GM19351 (cell line): Measurements from ENCODE around the gene DNHD1.

ENCODE experiments used
- ATAC-seq: cut with Tn5 transposase; IDR thresholded peaks from one replicate; pipeline ENCODE4 v1.9.1; 2021; ENCODE audit warnings: mild to moderate bottlenecking, moderate library complexity; ENCODE audit not compliant: unreplicated experiment

DNHD1 gene

GRCh38 chr11:6608726-6609501, 111.8 kb downstream of the DNHD1 start:
- no peak for ATAC-seq

GRCh38 chr11:6609502-6610015, 112.5 kb downstream of the DNHD1 start:
- ATAC-seq: no peak

GRCh38 chr11:6610591-6610990, 113.5 kb downstream of the DNHD1 start:
- no peak for ATAC-seq

GRCh38 chr11:6611092-6611962, 114.2 kb downstream of the DNHD1 start:
- peak; percentile 10 for ATAC-seq

GRCh38 chr11:6611963-6612212, 114.8 kb downstream of the DNHD1 start:
- ATAC-seq: no peak

GRCh38 chr11:6612213-6613041, 115.3 kb downstream of the DNHD1 start, which contains the start of gene TAF10:
TAF10 (minus strand) TSS chr11:6612216; CDS start chr11:6612189, 27 bp downstream.
- ATAC-seq: peak; percentile 86

DNA sequence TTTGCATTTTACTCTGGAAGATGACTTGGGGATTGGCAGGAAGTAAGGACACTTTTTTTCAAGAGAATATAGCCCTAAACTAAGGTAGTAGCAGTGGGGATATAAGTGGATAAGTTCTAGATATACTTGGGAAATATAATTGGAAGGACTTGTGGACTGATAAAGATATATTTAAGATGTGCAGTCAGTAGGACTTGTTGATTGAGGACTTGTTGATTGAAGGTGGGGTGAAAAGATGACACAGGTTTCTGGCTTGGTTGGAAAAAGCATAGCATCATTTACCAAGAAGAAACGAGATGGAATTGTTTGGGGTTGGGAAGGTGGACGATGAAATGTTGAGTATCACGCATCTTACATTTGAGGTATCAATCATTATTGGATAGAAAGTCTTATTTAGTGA, 116.4 kb downstream of the DNHD1 start:
- ATAC-seq: no peak

DNA sequence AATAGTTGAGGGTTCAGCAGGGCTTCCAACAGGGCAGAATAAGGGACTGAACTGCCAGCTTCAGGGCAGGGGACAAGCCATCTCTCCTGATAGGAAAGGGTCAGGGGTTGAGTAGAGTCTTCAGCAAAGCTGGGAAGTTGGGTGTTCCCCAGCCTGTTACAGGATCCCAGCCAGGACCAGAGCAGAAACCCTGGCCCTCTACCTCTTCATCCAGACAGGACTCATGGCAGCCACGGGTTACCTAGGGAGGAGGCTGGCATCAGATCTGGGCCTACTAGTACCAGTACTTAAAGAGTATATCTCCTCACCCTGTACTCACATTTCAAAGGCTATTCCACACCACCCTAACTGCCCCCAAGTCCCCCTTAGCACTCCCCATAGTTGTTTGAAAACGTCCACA, 117.4 kb downstream of the DNHD1 start:
- no peak for ATAC-seq

DNA sequence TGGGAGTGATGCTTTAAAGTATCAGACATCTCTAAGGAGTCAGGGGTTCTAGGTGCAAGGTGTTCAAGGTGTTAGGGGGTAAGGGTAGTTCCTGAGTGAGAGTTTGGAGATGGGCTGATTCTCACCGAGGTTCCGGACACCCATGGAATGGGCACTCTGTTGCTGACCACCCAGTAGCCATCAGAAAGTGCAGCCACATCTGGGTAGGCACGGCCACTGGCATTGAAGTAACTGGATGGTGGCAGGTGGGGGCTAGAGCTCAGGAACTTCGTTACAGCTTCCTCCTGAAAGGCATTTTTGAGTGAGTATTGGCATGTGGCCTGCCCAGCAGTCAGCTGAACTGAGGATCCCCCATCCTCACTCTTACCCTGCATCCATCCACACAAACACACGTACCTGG, 118.0 kb downstream of the DNHD1 start:
- no peak for ATAC-seq

- no peak for ATAC-seq
Observed at GRCh38 chr11:6615882-6616585, 119.0 kb downstream of the DNHD1 start.

DNA sequence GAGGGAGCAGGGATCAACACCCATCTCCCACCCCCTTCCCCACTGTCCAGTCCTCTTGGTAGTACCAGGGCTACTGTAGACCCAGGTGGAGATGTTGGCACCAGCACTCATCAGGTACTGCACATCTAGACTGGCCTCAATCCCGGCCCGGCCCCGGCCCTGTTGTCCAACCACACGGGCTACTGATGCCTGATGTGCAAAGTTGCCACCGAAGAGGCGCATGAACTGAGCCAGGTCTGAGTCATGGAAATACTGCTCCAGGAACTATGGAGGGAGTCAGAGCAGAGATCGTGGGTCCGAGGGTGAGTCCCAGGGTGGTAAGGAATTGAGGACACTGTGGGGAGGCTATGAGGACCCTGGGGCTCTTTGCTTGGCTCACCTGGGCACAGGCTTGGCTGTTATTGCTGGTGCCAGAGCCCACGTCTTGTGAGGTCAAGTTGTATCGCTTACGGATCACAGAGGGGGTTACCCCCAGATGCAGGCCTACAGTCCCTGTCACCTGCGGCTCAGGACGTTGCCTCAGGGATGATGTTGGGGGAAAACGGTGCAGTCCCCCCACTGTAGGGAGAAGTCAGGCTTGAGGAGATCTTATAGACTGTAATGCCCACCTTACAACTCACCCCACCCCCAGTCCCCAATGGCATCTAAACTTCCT, 119.6 kb downstream of the DNHD1 start:
- ATAC-seq: no peak

DNA sequence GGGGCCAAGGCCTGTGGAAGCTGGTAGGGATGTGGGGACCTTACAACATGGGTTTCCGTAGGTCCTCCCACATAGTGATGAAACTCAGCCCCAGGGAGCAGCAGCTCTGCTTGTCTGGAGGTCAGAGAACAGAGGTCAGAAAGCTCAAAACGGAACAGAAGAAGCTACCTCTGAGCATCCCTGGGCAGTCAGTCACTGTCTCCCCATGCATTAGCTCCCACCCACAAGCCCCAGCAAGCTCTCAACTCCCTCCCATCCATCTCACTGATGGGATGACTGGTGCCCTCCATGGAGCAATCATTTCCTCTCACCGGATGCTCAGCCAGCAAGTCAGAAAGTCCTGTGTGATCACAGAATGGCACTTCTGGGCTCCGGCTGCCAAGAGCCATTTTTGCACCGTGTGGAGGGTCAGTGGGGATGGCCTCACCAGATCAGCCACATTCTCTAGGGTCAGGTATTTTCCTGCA, 120.3 kb downstream of the DNHD1 start:
- no peak for ATAC-seq

GRCh38 chr11:6618117-6619003, 121.3 kb downstream of the DNHD1 start:
- ATAC-seq: no peak

DNA sequence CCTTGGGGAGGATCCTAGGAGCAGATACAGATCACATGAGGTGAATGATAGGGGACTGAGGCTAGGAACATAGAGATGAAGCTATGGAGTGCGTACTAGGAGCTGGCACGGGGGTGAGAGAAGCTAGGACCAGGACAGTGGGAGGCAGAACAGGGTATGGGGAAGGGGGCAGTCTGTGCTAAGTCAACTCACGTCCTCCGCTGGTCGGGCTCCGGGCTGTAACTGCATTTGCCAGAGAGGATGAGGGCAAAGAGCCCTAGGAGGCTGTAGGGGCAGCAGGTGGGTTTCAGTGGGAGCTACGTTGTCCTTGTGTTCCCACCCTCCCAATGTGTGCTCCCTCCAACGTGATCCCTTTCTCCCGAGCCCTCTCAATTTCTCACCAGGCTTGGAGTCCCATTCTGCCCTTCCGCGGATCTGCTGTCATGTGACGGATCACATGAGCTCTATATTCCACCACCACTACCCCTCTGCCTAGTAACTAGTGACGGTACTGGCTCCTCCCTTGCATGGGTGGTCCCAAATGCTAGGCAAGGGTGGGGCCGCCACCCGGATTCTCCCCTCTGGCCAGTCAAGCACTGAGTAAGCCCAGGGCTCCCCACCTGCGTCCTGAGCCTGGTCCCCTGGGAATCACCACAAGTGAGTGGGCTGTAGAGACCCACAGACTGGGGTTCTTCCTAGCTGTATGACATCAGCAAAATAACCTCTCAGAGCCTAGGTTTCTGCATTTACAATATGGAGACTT, 122.1 kb downstream of the DNHD1 start, which contains the start of gene TPP1:
TSS of gene TPP1 (minus strand) at position 419 of the 742 bp plus-strand sequence. CDS start at position 397, 22 bp downstream.
- ATAC-seq: peak; percentile 98

DNA sequence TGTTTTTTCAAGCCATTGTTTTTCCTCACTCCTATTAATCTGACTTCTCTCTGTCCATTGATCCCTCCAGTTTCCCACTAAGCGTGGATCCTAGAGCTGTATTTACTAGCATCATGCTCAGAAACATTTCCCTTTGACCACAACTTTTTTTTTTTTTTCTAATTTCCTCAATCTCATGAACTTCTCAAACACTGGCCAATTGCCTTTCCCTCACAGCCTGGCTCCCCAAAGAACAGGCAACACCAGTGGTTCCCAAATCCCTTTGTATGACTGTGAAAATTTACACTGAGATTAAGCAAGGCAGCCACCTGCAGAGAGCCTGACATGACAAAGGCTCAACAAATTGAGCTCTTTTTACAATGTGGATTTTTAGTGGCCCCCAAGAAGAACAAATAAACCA, 123.6 kb downstream of the DNHD1 start:
- no peak for ATAC-seq
